ENCODE measurements around the gene RNF144B.
"Not testable (repeated sequence)": the region's sequence is repeated elsewhere in the genome, so short reads cannot be mapped to it uniquely, and the experiment has no call there.

Gene RNF144B

GRCh38 chr6:18387061-18387721 is at the start of gene RNF144B:
Gene RNF144B, plus strand, starts transcription at chr6:18387350. Its CDS starts 12,185 bp downstream, at chr6:18399535.
- in situ Hi-C loops (cut with HindIII; ENCODE audit: low sequenced_read_pairs), result no loop called here

GRCh38 chr6:18339599-18339998 is 47.6 kb upstream of the RNF144B start:
- in situ Hi-C loops (cut with HindIII; ENCODE audit: low sequenced_read_pairs), result no loop called here

GRCh38 chr6:18340781-18341551 is 46.2 kb upstream of the RNF144B start:
- in situ Hi-C loops (cut with HindIII; ENCODE audit: low sequenced_read_pairs), result no loop called here

- in situ Hi-C loops (cut with HindIII; ENCODE audit: low sequenced_read_pairs), result no loop called here
Observed at GRCh38 chr6:18342223-18342622, 44.9 kb upstream of the RNF144B start.

- in situ Hi-C loops (cut with HindIII; ENCODE audit: low sequenced_read_pairs), result no loop called here
Observed at GRCh38 chr6:18343741-18344140, 43.4 kb upstream of the RNF144B start.

- in situ Hi-C loops (cut with HindIII; ENCODE audit: low sequenced_read_pairs), result no loop called here
Observed at GRCh38 chr6:18347021-18347577, 40.1 kb upstream of the RNF144B start.

- in situ Hi-C loops (cut with HindIII; ENCODE audit: low sequenced_read_pairs), result no loop called here
Observed at GRCh38 chr6:18347866-18348265, 39.3 kb upstream of the RNF144B start.

GRCh38 chr6:18349386-18349785 is 37.8 kb upstream of the RNF144B start:
- in situ Hi-C loops (cut with HindIII; ENCODE audit: low sequenced_read_pairs), result no loop called here

GRCh38 chr6:18350271-18350670 is 36.9 kb upstream of the RNF144B start:
- in situ Hi-C loops (cut with HindIII; ENCODE audit: low sequenced_read_pairs), result no loop called here

GRCh38 chr6:18350712-18351111 is 36.4 kb upstream of the RNF144B start:
- in situ Hi-C loops (cut with HindIII; ENCODE audit: low sequenced_read_pairs), result no loop called here

- in situ Hi-C loops (cut with HindIII; ENCODE audit: low sequenced_read_pairs), result no loop called here
Observed at GRCh38 chr6:18352001-18352400, 35.1 kb upstream of the RNF144B start.

- in situ Hi-C loops (cut with HindIII; ENCODE audit: low sequenced_read_pairs), result no loop called here
Observed at GRCh38 chr6:18352842-18353241, 34.3 kb upstream of the RNF144B start.

- in situ Hi-C loops (cut with HindIII; ENCODE audit: low sequenced_read_pairs), result no loop called here
Observed at GRCh38 chr6:18353251-18353650, 33.9 kb upstream of the RNF144B start.

- in situ Hi-C loops (cut with HindIII; ENCODE audit: low sequenced_read_pairs), result not testable (repeated sequence)
Observed at GRCh38 chr6:18357546-18357945, 29.6 kb upstream of the RNF144B start.

- in situ Hi-C loops (cut with HindIII; ENCODE audit: low sequenced_read_pairs), result no loop called here
Observed at GRCh38 chr6:18359237-18359885, 27.8 kb upstream of the RNF144B start.

- in situ Hi-C loops (cut with HindIII; ENCODE audit: low sequenced_read_pairs), result no loop called here
Observed at GRCh38 chr6:18360188-18360587, 27.0 kb upstream of the RNF144B start.

- in situ Hi-C loops (cut with HindIII; ENCODE audit: low sequenced_read_pairs), result no loop called here
Observed at GRCh38 chr6:18362058-18362561, 25.0 kb upstream of the RNF144B start.

GRCh38 chr6:18363746-18364145 is 23.4 kb upstream of the RNF144B start:
- in situ Hi-C loops (cut with HindIII; ENCODE audit: low sequenced_read_pairs), result no loop called here

- in situ Hi-C loops (cut with HindIII; ENCODE audit: low sequenced_read_pairs), result not testable (repeated sequence)
Observed at GRCh38 chr6:18364561-18364960, 22.6 kb upstream of the RNF144B start.

GRCh38 chr6:18367371-18367770 is 19.8 kb upstream of the RNF144B start:
- in situ Hi-C loops (cut with HindIII; ENCODE audit: low sequenced_read_pairs), result no loop called here

All from DLD1 (cell line).